ENCODE data around the gene KBTBD7. TPM values are rescaled to one million over a fixed set of nuclear protein-coding genes. Genes with fewer than 3 reads are reported as not detected.
"Not testable (repeated sequence)": the region's sequence is repeated elsewhere in the genome, so short reads cannot be mapped to it uniquely, and the experiment has no call there.

Gene KBTBD7
- total and polyA plus RNA-seq, 3 donors from 2014 or later, result 7.7 to 11.0 (median 11.0) TPM

GRCh38 chr13:41177616-41178015 is 16.8 kb downstream of the KBTBD7 start:
- Histone ChIP-seq H3K4me1 (no peaks in the 10 kb centered on the region), H3K36me3 (ENCODE audit: low read depth, missing control alignments) (no peaks in the 10 kb centered on the region), H3K27ac (no peak overlapping the region), H3K9me3 (no peaks in the 10 kb centered on the region), H3K4me3 (no peak overlapping the region), H3K27me3 (no peaks in the 10 kb centered on the region)
- WGBS, 2 donors, result 29% methylated on average over 2 of the region's 2 CpGs
- TF ChIP-seq CTCF (IDR thresholded peaks at IDR 0.05) (no peak), POLR2A (IDR thresholded peaks at IDR 0.05) (no peak)
- DNase-seq, result no peak
- intact Hi-C loops (cut with DNase I; ENCODE audit: low total_unique reads), result no loop called here

GRCh38 chr13:41175576-41175975 is 18.8 kb downstream of the KBTBD7 start:
- intact Hi-C loops (cut with DNase I; ENCODE audit: low total_unique reads); H3K27ac ChIP-seq; H3K9me3 ChIP-seq; DNase-seq; H3K4me3 ChIP-seq; H3K36me3 ChIP-seq (ENCODE audit: low read depth, missing control alignments); H3K4me1 ChIP-seq; H3K27me3 ChIP-seq: not testable (repeated sequence)
- WGBS, 2 donors, result 89 to 95% methylated on average over 8 of the region's 8 CpGs

- Histone ChIP-seq H3K36me3 (ENCODE audit: low read depth, missing control alignments) (no peaks in the 10 kb centered on the region), H3K4me1 (no peaks in the 10 kb centered on the region), H3K27ac (no peak overlapping the region), H3K9me3 (no peaks in the 10 kb centered on the region), H3K27me3 (no peaks in the 10 kb centered on the region), H3K4me3 (no peak overlapping the region)
- no peak for DNase-seq
- WGBS, 2 donors, result 87 to 90% methylated on average over 3 of the region's 3 CpGs
- TF ChIP-seq CTCF (IDR thresholded peaks at IDR 0.05) (no peak), POLR2A (IDR thresholded peaks at IDR 0.05) (no peak)
- intact Hi-C loops (cut with DNase I; ENCODE audit: low total_unique reads), result no loop called here
Observed at GRCh38 chr13:41162151-41162550, 32.2 kb downstream of the KBTBD7 start.

- no peak overlapping the region for H3K4me3 ChIP-seq
- DNase-seq, result no peak
- H3K36me3 ChIP-seq (ENCODE audit: low read depth, missing control alignments), result no peaks in the 10 kb centered on the region
- H3K27me3 ChIP-seq, result no peaks in the 10 kb centered on the region
- no peak overlapping the region for H3K27ac ChIP-seq
- no peaks in the 10 kb centered on the region for H3K4me1 ChIP-seq
- TF ChIP-seq POLR2A (IDR thresholded peaks at IDR 0.05) (no peak), CTCF (IDR thresholded peaks at IDR 0.05) (no peak)
- no peaks in the 10 kb centered on the region for H3K9me3 ChIP-seq
- intact Hi-C loops (cut with DNase I; ENCODE audit: low total_unique reads), result no loop called here
Observed at GRCh38 chr13:41159174-41159573, 35.2 kb downstream of the KBTBD7 start.

GRCh38 chr13:41157048-41157717 is 37.2 kb downstream of the KBTBD7 start:
- TF ChIP-seq POLR2A (IDR thresholded peaks at IDR 0.05) (no peak), CTCF (IDR thresholded peaks at IDR 0.05) (no peak)
- no peaks in the 10 kb centered on the region for H3K27me3 ChIP-seq
- no peak for DNase-seq
- intact Hi-C loops (cut with DNase I; ENCODE audit: low total_unique reads), result no loop called here
- H3K36me3 ChIP-seq (ENCODE audit: low read depth, missing control alignments), result no peaks in the 10 kb centered on the region
- no peaks in the 10 kb centered on the region for H3K9me3 ChIP-seq
- H3K4me3 ChIP-seq, result no peak overlapping the region
- no peaks in the 10 kb centered on the region for H3K4me1 ChIP-seq
- 91 to 96% methylated on average over 4 of the region's 4 CpGs for WGBS, 2 donors
- no peak overlapping the region for H3K27ac ChIP-seq
